ENCODE measurements around the gene MELTF.

DNA sequence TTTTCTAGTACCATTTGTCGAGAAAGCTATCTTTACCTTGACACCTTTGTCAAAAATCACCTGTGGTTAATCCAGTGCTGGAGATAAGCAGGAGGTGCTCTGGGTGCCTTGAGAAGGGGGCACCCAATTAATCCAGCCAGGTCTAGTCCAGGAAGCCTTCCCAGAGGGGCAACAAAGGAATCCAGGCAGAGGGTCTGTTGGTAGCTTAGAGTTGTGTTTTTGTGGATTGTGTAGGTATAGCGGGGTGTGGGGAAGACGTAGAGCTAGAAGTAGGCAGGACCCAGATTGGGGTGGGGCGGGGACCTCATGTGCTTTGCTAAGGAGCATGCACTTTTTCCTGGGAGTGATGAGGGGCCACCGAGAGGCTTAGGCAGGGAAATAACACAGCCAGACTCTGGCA, 55.0 kb downstream of the MELTF start:
- TF ChIP-seq, protein P1, sequence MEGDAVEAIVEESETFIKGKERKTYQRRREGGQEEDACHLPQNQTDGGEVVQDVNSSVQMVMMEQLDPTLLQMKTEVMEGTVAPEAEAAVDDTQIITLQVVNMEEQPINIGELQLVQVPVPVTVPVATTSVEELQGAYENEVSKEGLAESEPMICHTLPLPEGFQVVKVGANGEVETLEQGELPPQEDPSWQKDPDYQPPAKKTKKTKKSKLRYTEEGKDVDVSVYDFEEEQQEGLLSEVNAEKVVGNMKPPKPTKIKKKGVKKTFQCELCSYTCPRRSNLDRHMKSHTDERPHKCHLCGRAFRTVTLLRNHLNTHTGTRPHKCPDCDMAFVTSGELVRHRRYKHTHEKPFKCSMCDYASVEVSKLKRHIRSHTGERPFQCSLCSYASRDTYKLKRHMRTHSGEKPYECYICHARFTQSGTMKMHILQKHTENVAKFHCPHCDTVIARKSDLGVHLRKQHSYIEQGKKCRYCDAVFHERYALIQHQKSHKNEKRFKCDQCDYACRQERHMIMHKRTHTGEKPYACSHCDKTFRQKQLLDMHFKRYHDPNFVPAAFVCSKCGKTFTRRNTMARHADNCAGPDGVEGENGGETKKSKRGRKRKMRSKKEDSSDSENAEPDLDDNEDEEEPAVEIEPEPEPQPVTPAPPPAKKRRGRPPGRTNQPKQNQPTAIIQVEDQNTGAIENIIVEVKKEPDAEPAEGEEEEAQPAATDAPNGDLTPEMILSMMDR (IDR thresholded peaks at IDR 0.05): no peak
- no peak for TF ChIP-seq POLR2A (IDR thresholded peaks at IDR 0.05)

All from heart left ventricle (tissue), 13 donors.